ENCODE results near the gene PNMA1.
"Not testable (repeated sequence)": the region's sequence is repeated elsewhere in the genome, so short reads cannot be mapped to it uniquely, and the experiment has no call there.

The PNMA1 gene

DNA sequence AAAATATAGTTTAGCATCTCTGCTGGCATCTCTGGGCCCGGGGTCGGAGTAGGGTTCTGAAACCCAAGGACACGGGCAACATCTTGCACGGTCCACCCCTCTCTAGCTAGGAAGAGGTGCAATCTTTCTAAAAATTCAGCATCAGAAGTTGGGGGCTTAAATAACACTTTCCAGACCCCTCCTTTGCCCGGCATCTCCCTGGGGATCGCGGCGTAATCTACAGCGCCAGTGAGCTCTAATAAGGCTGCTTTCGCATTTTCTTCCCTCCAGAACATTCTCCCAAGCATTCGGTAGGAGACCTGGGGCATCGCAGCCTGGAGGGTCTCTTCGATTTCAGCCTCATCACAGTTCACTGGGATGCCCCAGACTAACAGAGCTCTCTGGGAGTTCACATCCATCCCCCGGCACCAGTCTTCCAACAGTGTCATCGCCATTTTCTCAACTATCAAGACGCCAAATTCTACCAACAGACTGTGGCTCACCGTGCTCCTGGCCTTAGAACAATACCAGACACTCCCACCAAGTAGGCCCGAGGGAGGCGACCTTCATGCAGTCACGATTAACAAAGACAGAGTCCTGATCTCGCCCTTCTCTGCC, 880 bp downstream of the PNMA1 start:
- DNase-seq = no peak

- DNase-seq = no peak
Observed at GRCh38 chr14:73712540-73713180, 1.5 kb downstream of the PNMA1 start.

- DNase-seq = no peak
Observed at GRCh38 chr14:73712071-73712506, 2.1 kb downstream of the PNMA1 start.

GRCh38 chr14:73710737-73711136, 3.4 kb downstream of the PNMA1 start:
- DNase-seq = no peak

DNA sequence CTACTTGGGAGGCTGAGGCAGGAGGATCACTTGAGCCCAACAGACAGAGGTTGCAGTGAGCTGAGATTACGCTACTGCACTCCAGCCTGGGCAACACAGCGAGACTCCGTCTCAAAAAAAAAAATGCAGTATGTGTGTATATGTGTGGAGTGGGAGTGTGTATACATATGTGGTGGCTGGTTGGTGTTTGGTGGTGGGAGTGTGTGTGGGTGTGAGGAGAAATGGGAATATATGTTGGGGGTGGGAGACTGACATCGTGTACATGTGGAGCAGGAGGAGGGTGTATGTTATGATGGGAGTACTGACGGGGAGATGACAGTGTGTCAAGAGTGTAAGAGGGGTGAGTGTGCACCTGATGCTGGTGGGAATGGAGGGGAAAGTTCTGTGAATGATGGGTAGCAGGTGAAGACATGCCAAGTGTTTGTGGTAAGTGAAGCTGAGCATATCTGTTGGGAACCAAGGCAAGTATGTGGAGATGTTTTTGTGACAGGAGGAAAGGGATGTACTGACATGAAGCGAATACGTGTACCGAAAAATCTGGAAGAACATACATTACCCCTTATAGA, 4.2 kb downstream of the PNMA1 start:
- DNase-seq = no peak

GRCh38 chr14:73708076-73708475, 6.1 kb downstream of the PNMA1 start:
- DNase-seq = not testable (repeated sequence)

- DNase-seq = no peak
Observed at GRCh38 chr14:73700325-73700724, 13.9 kb downstream of the PNMA1 start.

GRCh38 chr14:73696466-73697400, 17.5 kb downstream of the PNMA1 start:
- no peak for DNase-seq

DNA sequence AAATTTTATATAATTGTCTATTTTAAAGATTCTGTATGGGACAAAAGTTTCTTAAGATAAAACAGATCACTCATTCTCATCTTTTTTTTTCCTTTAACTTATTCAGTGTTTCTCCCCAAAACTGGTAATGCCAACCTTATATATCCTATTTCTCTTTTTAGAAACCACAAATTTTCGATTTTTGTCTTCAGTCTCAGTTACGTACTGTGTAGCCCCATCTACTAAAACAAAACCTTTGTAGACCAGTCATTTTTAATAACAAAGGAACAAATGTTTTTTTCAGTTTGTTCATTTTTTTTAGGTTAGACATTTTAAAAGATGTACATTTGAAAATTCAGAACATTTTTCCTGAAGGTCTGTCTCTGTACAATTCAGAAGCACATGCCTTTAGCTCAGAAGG, 18.2 kb downstream of the PNMA1 start:
- no peak for DNase-seq

GRCh38 chr14:73695082-73695481, 19.1 kb downstream of the PNMA1 start:
- DNase-seq = no peak

DNA sequence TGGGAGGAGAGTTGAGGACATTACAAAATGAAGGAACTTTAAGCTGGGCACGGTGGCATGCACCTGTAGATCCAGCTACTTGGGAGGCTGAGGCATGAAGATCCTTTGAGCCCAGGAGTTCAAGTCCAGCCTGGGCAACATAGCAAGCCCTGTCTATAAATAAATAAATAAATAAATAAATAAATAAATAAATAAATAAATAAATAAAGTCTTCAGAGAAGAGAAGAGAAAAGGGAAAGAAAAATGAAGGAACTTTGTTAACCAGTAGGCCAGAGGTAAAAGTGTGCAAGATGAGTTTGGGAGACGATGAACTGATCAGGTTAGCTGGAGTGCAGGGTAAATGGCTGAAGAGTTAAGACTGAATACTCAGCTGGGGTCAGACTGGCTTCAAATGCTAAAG, 20.1 kb downstream of the PNMA1 start:
- DNase-seq = no peak

DNA sequence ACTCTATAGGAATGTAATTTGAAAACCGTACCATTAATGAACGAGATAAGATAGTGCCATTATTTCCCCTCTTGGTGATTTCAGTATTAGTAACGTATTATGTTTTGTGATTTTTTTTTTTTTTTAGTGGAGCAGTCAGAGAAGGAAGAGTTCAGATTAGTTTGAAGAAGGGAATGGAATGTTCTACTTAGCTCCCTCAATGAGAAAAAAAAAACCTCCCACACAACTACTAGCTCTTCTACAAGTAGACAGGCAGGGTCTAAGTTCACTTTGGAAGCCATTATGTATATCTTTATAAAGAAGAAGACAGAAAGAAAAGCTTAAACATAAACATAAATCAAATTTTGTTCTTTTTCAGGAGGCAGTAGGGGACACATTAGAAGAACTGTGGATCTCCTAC, 27.3 kb downstream of the PNMA1 start:
- no peak for DNase-seq

- no peak for DNase-seq
Observed at GRCh38 chr14:73685328-73685727, 28.9 kb downstream of the PNMA1 start.

DNA sequence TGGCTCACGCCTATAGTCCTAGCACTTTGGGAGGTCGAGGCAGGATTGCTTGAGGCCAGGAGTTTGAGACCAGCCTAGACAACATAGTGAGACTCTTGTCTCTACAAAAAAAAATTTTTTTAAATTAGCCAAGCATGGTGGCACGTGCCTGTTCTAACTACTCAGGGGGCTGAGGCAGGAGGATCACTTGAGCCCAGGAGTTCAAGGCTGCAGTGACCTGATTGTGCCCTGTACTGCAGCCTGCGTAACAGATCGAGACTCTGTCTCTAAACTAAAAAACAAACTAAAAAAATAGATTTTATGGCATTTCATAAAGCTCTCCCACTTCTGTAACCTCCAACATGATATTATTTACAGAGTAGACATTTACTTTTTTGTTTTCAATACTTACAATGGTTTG, 29.6 kb downstream of the PNMA1 start:
- DNase-seq = no peak

DNA sequence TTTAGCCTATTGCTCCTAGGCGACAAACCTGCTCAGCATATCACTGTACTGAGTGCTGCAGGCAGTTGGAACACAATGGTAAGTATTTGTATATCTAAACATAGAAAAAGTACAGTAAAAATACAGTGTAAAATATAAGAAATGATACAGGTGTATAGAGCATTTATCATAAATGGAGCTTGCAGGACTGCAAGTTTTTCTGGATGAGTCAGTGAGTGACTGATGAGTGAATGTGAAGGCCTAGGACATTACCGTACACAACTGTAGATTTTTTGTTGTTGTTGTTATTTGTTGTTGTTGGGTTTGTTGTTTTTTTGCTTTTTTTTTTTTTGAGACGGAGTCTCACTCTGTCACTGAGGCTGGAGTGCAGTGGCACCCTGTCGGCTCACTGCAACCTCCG, 33.4 kb downstream of the PNMA1 start:
- DNase-seq = no peak

- no peak for DNase-seq
Observed at GRCh38 chr14:73678698-73679097, 35.5 kb downstream of the PNMA1 start.

- no peak for DNase-seq
Observed at GRCh38 chr14:73674986-73675385, 39.2 kb downstream of the PNMA1 start.

- no peak for DNase-seq
Observed at GRCh38 chr14:73667854-73668253, 46.3 kb downstream of the PNMA1 start.

GRCh38 chr14:73666583-73666982, 47.6 kb downstream of the PNMA1 start:
- DNase-seq = no peak

DNA sequence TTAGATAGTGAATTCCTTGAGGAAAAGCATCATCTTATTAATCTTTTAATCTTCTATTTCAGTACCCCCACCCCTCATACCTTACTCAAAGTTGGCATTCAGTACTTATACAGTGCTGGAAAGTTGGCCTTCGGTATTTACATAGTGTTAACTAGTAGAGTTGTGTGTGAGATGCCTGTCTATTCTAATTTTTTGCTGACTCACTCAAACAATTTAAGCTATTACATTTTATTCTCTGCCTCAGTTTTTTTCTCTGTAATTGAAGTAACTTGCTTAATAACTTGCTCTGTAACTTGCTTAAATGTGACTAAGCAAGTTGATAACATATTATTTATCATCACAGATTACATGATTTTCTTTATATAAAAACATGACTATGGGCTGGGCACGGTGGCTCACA, 49.1 kb downstream of the PNMA1 start:
- DNase-seq = no peak

GRCh38 chr14:73663548-73664212, 50.5 kb downstream of the PNMA1 start:
- DNase-seq = no peak

GRCh38 chr14:73662487-73662943, 51.7 kb downstream of the PNMA1 start:
- no peak for DNase-seq

GRCh38 chr14:73661872-73662271, 52.3 kb downstream of the PNMA1 start:
- DNase-seq = no peak
